D721Med (cell line): ENCODE data around the gene NF2.

ENCODE experiments used
- DNase-seq: peaks from one replicate; pipeline ENCODE4 v3.0.0; 2011; ENCODE audit warnings: low spot score; ENCODE audit not compliant: insufficient read length
- FAIRE-seq: peaks from 2 replicates; lab custom pipeline; 2011; peaks lifted over from hg19 to GRCh38; lab: Jason Lieb, UNC
- CTCF ChIP-seq: IDR thresholded peaks from 2 replicates; pipeline ENCODE4 v1.5.1; 2012; ENCODE audit warnings: mild to moderate bottlenecking, control low read depth; ENCODE audit not compliant: insufficient read depth; ENCODE audit errors: missing control alignments

The NF2 gene

GRCh38 chr22:29615705-29616327, 12.4 kb downstream of the NF2 start:
- DNase-seq: no peak
- no peak for FAIRE-seq
- no peak for TF ChIP-seq CTCF

- TF ChIP-seq CTCF: no peak
- no peak for FAIRE-seq
- DNase-seq: no peak
These were observed 14.6 kb downstream of the NF2 start for GRCh38 chr22:29617922-29618629.

DNA sequence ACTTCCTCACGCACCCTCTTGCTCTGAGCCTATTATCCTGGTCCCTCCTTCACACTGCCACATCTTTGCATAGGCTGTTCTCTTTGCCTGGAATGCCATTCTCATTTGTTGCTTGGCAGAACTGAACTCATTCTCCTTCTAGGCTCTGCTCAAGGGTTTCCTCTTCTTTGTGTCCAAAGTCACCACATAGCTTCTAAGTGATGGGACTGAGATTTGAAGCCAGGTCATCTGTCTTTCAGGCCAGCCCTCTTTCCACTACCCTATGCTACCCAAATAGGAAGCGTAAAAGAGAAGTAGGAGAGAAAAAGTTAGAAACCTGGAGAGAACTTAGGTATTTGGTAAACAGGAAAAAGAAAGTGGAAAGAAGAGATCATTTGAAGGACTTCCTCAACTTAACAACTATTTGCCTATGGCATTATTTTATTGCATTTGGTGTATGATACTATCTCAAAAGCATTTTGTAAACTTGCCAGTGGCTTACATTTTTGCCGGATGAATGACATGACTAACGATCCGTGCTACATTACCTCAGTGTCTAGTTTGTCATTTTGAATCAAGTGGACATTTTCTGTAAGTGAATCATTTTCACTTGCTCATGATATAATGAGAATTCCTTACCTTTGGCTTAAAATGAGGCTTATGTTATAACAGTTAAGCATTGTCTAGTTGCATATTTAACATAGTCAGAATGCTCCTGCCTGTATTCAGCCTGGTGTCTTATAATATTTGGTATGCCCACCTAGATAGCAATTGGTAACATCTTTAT, 18.5 kb downstream of the NF2 start:
- FAIRE-seq (no peak), DNase-seq (no peak)
- TF ChIP-seq CTCF: no peak

- no peak for FAIRE-seq
- DNase-seq: no peak
- TF ChIP-seq CTCF: no peak
These were observed 19.6 kb downstream of the NF2 start for GRCh38 chr22:29623059-29623458.

GRCh38 chr22:29623553-29624169, 20.2 kb downstream of the NF2 start:
- no peak for TF ChIP-seq CTCF
- DNase-seq (no peak), FAIRE-seq (no peak)

DNA sequence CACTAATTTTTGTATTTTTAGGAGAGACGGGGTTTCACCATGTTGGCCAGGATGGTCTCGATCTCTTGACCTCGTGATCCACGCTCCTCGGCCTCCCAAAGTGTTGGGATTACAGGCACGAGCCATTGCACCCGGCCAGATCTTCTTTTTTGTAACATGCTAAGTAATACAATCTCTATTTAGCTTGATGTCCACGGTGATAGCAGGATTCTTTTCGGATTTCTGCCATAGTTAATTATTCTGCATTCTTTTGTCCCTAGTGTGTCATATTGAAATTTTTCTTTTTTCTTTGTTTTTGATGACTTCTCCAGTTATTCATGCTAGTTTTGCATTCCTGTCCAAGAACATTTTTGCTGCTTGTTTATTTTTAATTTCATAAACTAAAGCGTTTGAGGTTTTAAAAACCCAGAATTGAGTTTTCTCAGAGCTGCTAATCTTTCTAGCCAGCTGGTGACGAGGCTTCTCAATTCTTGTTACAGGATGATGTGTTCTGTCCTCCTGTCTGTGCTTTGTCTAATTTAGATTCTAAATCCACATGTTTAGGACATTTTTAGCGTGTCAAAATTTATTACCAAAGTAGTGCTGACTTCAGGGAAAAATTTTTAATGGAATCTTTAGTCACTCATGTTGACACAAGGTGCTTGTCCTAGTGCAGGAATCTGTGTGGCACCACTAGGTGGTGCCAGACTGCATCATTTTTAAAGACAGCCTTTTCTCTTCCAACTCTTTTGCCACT, 21.8 kb downstream of the NF2 start:
- DNase-seq (no peak), FAIRE-seq (no peak)
- TF ChIP-seq CTCF: peak; percentile 75
